Thyroid gland (tissue), 4 donors: ENCODE data around the gene TGIF2.

ENCODE experiments used
- POLR2A ChIP-seq, 2 donors: fragments of 450-650 bp; IDR thresholded peaks; one replicate each; pipeline ENCODE4 v1.6.1; 2017; ENCODE audit warnings: antibody characterized with exemption in 2 of 2, mild to moderate bottlenecking in 2 of 2, moderate library complexity in 1 of 2
- TF ChIP-seq, protein P1 (sequence below), 6 experiments: fragments of 200-600 bp in 3 of 6; fragments of 450-650 bp in 3 of 6; sonication (generic) in 3 of 6; IDR thresholded peaks; one replicate each; pipeline ENCODE4 v1.5.1; 2016 to 2019; ENCODE audit warnings: antibody characterized with exemption in 6 of 6, mild to moderate bottlenecking in 2 of 6, inconsistent platforms in 1 of 6, moderate library complexity in 1 of 6

DNA sequence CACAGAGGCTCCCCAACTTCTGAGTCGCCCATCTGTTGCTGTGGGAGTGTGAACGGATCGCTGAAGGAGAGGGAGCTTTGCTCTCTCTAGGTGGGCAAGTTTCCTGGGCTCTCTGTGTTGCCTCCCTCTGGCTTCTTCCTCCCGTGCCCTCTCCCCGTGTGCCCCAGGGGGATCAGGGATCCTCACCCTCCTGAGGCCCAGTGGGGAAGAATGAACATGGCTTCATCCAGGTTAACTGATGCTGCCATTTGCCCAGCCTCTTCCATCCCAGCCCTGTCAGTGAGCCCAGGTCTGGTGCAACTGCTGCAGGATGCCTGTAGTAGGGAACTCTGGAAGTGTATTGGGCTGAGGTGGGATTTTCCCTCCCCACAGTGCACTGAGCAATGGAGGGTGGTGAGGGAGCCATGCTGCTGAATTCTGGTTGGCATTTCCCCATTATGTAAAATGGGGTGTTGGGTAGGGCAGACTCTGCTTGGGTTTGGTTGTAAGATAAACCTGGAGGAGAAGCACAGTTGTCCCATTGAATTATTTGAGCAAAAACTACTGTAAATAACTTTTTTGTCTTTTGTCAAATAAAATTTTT lies 20.0 kb downstream of the TGIF2 start:
- TF ChIP-seq, protein P1, sequence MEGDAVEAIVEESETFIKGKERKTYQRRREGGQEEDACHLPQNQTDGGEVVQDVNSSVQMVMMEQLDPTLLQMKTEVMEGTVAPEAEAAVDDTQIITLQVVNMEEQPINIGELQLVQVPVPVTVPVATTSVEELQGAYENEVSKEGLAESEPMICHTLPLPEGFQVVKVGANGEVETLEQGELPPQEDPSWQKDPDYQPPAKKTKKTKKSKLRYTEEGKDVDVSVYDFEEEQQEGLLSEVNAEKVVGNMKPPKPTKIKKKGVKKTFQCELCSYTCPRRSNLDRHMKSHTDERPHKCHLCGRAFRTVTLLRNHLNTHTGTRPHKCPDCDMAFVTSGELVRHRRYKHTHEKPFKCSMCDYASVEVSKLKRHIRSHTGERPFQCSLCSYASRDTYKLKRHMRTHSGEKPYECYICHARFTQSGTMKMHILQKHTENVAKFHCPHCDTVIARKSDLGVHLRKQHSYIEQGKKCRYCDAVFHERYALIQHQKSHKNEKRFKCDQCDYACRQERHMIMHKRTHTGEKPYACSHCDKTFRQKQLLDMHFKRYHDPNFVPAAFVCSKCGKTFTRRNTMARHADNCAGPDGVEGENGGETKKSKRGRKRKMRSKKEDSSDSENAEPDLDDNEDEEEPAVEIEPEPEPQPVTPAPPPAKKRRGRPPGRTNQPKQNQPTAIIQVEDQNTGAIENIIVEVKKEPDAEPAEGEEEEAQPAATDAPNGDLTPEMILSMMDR (IDR thresholded peaks at IDR 0.05), result no peak
- no peak for TF ChIP-seq POLR2A (IDR thresholded peaks at IDR 0.05)
